Ishikawa (cell line): ENCODE results near the gene C2orf66.

Source experiments
- FOXM1 ChIP-seq: IDR thresholded peaks from 2 replicates; pipeline ENCODE4 v1.6.1; 2012; ENCODE audit warnings: low read depth, borderline replicate concordance
- YY1 ChIP-seq: IDR thresholded peaks from 2 replicates; pipeline ENCODE4 v1.6.1; 2012; ENCODE audit warnings: low read depth

DNA sequence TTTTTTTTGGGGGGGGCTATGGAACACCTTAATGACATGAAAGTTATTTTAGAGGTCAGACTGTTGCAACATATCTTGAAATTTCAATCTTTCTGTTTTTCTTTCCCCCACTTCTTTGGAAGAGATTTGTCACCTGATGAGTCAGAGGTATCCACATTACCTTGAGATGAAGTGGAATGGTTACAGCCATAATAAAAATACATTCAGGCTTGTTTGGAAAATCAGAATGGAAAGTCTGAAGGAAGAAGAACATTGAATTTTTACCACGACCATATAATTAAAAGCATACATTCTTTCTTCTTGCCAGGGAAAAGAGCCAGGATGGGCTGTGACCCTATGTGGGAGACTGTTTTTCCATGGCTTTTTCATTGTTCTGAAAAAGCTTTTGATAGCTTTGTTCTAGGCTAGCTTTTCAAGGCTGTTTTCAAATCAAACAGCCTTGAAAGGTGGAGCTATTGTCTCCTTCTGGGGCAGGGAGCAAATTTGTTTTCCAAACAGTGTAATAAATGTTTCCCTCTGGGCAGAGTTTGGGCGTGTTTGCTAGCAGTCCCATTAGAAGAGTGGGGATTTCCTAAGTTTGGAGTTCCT is 7.4 kb downstream of the C2orf66 start:
- TF ChIP-seq YY1: no peak
- TF ChIP-seq FOXM1: no peak
